AG09319 (cell line): ENCODE results near the gene PCCA.
"Not testable (repeated sequence)": the region's sequence is repeated elsewhere in the genome, so short reads cannot be mapped to it uniquely, and the experiment has no call there.

Source experiments
- DNase-seq: peaks from one replicate; pipeline ENCODE4 v3.0.0-alpha.2; 2010; ENCODE audit warnings: low read depth; ENCODE audit errors: extremely low read depth
- CTCF ChIP-seq: IDR thresholded peaks from 2 replicates; pipeline ENCODE4 v1.5.1; 2011; ENCODE audit warnings: low read depth, mild to moderate bottlenecking, inconsistent platforms, low read length, moderate library complexity

Gene PCCA

GRCh38 chr13:100159584-100159983, 70.7 kb downstream of the PCCA start:
- no peak for TF ChIP-seq CTCF
- no peak for DNase-seq

GRCh38 chr13:100160450-100160849, 71.6 kb downstream of the PCCA start:
- DNase-seq, result no peak
- TF ChIP-seq CTCF, result no peak

GRCh38 chr13:100163375-100163774, 74.5 kb downstream of the PCCA start:
- no peak for DNase-seq
- TF ChIP-seq CTCF, result no peak

GRCh38 chr13:100173203-100173602, 84.3 kb downstream of the PCCA start:
- no peak for DNase-seq
- TF ChIP-seq CTCF, result no peak

- not testable (repeated sequence) for DNase-seq
Observed at GRCh38 chr13:100174455-100174854, 85.6 kb downstream of the PCCA start.

- no peak for TF ChIP-seq CTCF
- no peak for DNase-seq
Observed at GRCh38 chr13:100175078-100175802, 86.3 kb downstream of the PCCA start.

GRCh38 chr13:100175803-100176182, 86.9 kb downstream of the PCCA start:
- no peak for DNase-seq
- TF ChIP-seq CTCF, result no peak

- TF ChIP-seq CTCF, result no peak
- DNase-seq, result no peak
Observed at GRCh38 chr13:100176801-100177400, 88.0 kb downstream of the PCCA start.
